H1 (cell line): ENCODE measurements around the gene LIPC. TPM values are rescaled to one million over a fixed set of nuclear protein-coding genes. Genes with fewer than 3 reads are reported as not detected.

Experiments
- CTCF ChIA-PET: fragments of 300-600 bp; sonication (Branson Sonifier 250); formaldehyde crosslinking; loops from one replicate; lab custom pipeline; 2021; ENCODE audit not compliant: partially characterized antibody; lab: Charles Lee
- POLR2A ChIA-PET: fragments of 300-600 bp; sonication (Branson Sonifier 250); formaldehyde crosslinking; loops from one replicate; lab custom pipeline; 2021; ENCODE audit warnings: inconsistent platforms; ENCODE audit not compliant: partially characterized antibody; lab: Charles Lee
- DNase-seq, 2 experiments: peaks; one replicate each; pipeline versions ENCODE4 v3.0.0 to v3.0.0-alpha.2; 2010 to 2022; ENCODE audit warnings: low spot score in 2 of 2, low read depth in 1 of 2, mixed read lengths in 1 of 2
- FAIRE-seq: peaks from 2 replicates; lab custom pipeline; 2011; peaks lifted over from hg19 to GRCh38; lab: Jason Lieb, UNC
- H2AFZ ChIP-seq: 2 replicates; pipeline ENCODE4 v1.8.1; 2012; ENCODE audit warnings: low read length, inconsistent platforms
- H2AK5ac ChIP-seq: 2 replicates; pipeline ENCODE4 v1.6.1; 2013; ENCODE audit warnings: low read depth, low read length
- H2BK120ac ChIP-seq: replicated peaks from 2 replicates; pipeline ENCODE3; 2013; ENCODE audit warnings: low read depth, low read length, inconsistent platforms
- H2BK12ac ChIP-seq: 2 replicates; pipeline ENCODE4 v1.6.1; 2013; ENCODE audit warnings: low read depth, low read length
- H2BK15ac ChIP-seq: 2 replicates; pipeline ENCODE4 v1.6.1; 2013; ENCODE audit warnings: low read length
- H2BK20ac ChIP-seq: 2 replicates; pipeline ENCODE4 v1.6.1; 2013; ENCODE audit warnings: low read length
- H2BK5ac ChIP-seq: 2 replicates; pipeline ENCODE4 v1.6.1; 2013; ENCODE audit warnings: low read depth, low read length
- H3K14ac ChIP-seq: 2 replicates; pipeline ENCODE4 v1.6.1; 2013; ENCODE audit warnings: inconsistent platforms; ENCODE audit not compliant: insufficient read length
- H3K18ac ChIP-seq: 2 replicates; pipeline ENCODE4 v1.6.1; 2013; ENCODE audit warnings: low read length; ENCODE audit errors: extremely low read depth
- H3K23ac ChIP-seq: 2 replicates; pipeline ENCODE4 v1.6.1; 2013; ENCODE audit warnings: inconsistent platforms; ENCODE audit not compliant: insufficient read length
- H3K23me2 ChIP-seq: 2 replicates; pipeline ENCODE4 v1.6.1; 2013; ENCODE audit warnings: low read depth, low read length
- H3K27ac ChIP-seq: 2 replicates; pipeline ENCODE4 v1.6.1; 2011; ENCODE audit warnings: low read depth, low read length, inconsistent platforms
- H3K27me3 ChIP-seq, 4 experiments: replicated peaks in 1 of 4; 1 replicate in 1 of 4; 2 replicates in 3 of 4; pipeline versions ENCODE4 v1.6.1 to v1.8.1; 2011 to 2013; ENCODE audit warnings: low read length in 3 of 4, mild to moderate bottlenecking in 3 of 4, inconsistent platforms in 2 of 4, mixed read lengths in 2 of 4, moderate library complexity in 1 of 4; ENCODE audit not compliant: control insufficient read depth in 3 of 4, insufficient read depth in 3 of 4; ENCODE audit errors: extremely low read depth in 1 of 4
- H3K36me3 ChIP-seq, 4 experiments: 2 replicates each; pipeline versions ENCODE4 v1.6.1 to v1.8.1; 2011 to 2013; ENCODE audit warnings: mild to moderate bottlenecking in 4 of 4, low read length in 3 of 4, moderate library complexity in 2 of 4, control low read depth in 1 of 4, inconsistent platforms in 1 of 4; ENCODE audit not compliant: insufficient read depth in 4 of 4, control insufficient read depth in 2 of 4
- H3K4ac ChIP-seq: replicated peaks from 2 replicates; pipeline ENCODE3; 2013; ENCODE audit warnings: low read length, low read depth, mixed read lengths, inconsistent platforms; ENCODE audit not compliant: insufficient read length
- H3K4me1 ChIP-seq, 4 experiments: replicated peaks in 1 of 4; 1 replicate in 1 of 4; 2 replicates in 3 of 4; pipeline versions ENCODE4 v1.6.1 to v1.8.1; 2011 to 2013; ENCODE audit warnings: low read length in 3 of 4, inconsistent platforms in 2 of 4, mixed read lengths in 1 of 4; ENCODE audit not compliant: insufficient read depth in 4 of 4, control insufficient read depth in 3 of 4
- H3K4me2 ChIP-seq, 2 experiments: 2 replicates each; pipeline versions ENCODE4 v1.6.1 to v1.8.1; 2011 to 2013; ENCODE audit warnings: low read depth in 2 of 2, low read length in 2 of 2, control low read depth in 1 of 2, inconsistent platforms in 1 of 2, mild to moderate bottlenecking in 1 of 2; ENCODE audit not compliant: insufficient read depth in 1 of 2
- H3K4me3 ChIP-seq, 4 experiments: fragments of 200-600, 300-600 bp in 1 of 4; sonication (generic), shearing (Covaris generic), sonication (Bioruptor Twin) in 1 of 4; 2 replicates each; pipeline versions ENCODE4 v1.5.1 to v1.8.1; 2011 to 2016; ENCODE audit warnings: low read length in 4 of 4, low read depth in 3 of 4, control low read depth in 2 of 4, inconsistent platforms in 2 of 4, mild to moderate bottlenecking in 2 of 4, mixed read lengths in 1 of 4, moderate library complexity in 1 of 4; ENCODE audit not compliant: insufficient read depth in 2 of 4; ENCODE audit errors: extremely low read depth in 1 of 4
- H3K56ac ChIP-seq: replicated peaks from 2 replicates; pipeline ENCODE3; 2013; ENCODE audit warnings: low read depth, mild to moderate bottlenecking, mixed read lengths, low read length, inconsistent platforms; ENCODE audit not compliant: insufficient read length
- H3K79me1 ChIP-seq: 2 replicates; pipeline ENCODE4 v1.6.1; 2013; ENCODE audit warnings: low read depth, low read length, control low read depth
- H3K79me2 ChIP-seq, 2 experiments: 2 replicates each; pipeline versions ENCODE4 v1.6.1 to v1.8.1; 2012 to 2013; ENCODE audit warnings: low read length in 2 of 2, mild to moderate bottlenecking in 2 of 2, inconsistent platforms in 1 of 2; ENCODE audit not compliant: insufficient read depth in 2 of 2, control insufficient read depth in 1 of 2
- H3K9ac ChIP-seq, 4 experiments: replicated peaks in 1 of 4; 1 replicate in 1 of 4; 2 replicates in 3 of 4; pipeline versions ENCODE4 v1.6.1 to v1.8.1; 2011 to 2013; ENCODE audit warnings: low read depth in 3 of 4, low read length in 3 of 4, control low read depth in 2 of 4, mild to moderate bottlenecking in 2 of 4, moderate library complexity in 2 of 4, inconsistent platforms in 1 of 4; ENCODE audit errors: extremely low read depth in 1 of 4
- H3K9me3 ChIP-seq, 2 experiments: 2 replicates each; pipeline versions ENCODE4 v1.6.1 to v1.8.1; 2012 to 2013; ENCODE audit warnings: mild to moderate bottlenecking in 2 of 2, moderate library complexity in 2 of 2, control low read depth in 1 of 2, inconsistent platforms in 1 of 2, low read depth in 1 of 2, low read length in 1 of 2, mixed read lengths in 1 of 2; ENCODE audit not compliant: insufficient read depth in 2 of 2
- H4K20me1 ChIP-seq, 2 experiments: replicated peaks in 1 of 2; 2 replicates each; pipeline versions ENCODE3 to v1.8.1; 2011 to 2013; ENCODE audit warnings: inconsistent platforms in 2 of 2, low read length in 2 of 2, mild to moderate bottlenecking in 1 of 2; ENCODE audit not compliant: insufficient read depth in 2 of 2, control insufficient read depth in 1 of 2
- H4K5ac ChIP-seq: 2 replicates; pipeline ENCODE4 v1.6.1; 2013; ENCODE audit warnings: low read length, low read depth, mixed read lengths, inconsistent platforms; ENCODE audit not compliant: insufficient read length
- H4K8ac ChIP-seq: 2 replicates; pipeline ENCODE4 v1.8.0; 2013; ENCODE audit warnings: mild to moderate bottlenecking, moderate library complexity, low read length, inconsistent platforms; ENCODE audit not compliant: insufficient read depth; ENCODE audit errors: extremely low read depth
- H4K91ac ChIP-seq: replicated peaks from 2 replicates; pipeline ENCODE3; 2013; ENCODE audit warnings: low read length, mixed read lengths, inconsistent platforms; ENCODE audit not compliant: insufficient read length
- BACH1 ChIP-seq: IDR thresholded peaks from 2 replicates; pipeline ENCODE4 v1.6.1; 2012; ENCODE audit warnings: low read length, improper control_type of control experiment
- CTBP2 ChIP-seq: IDR thresholded peaks from 2 replicates; pipeline ENCODE4 v1.7.0; 2011; ENCODE audit warnings: borderline replicate concordance, mild to moderate bottlenecking, moderate library complexity, mixed read lengths, low read length; ENCODE audit not compliant: insufficient read depth, insufficient read length
- JUND ChIP-seq: IDR thresholded peaks from 2 replicates; pipeline ENCODE4 v1.6.1; 2011; ENCODE audit warnings: mild to moderate bottlenecking, improper control_type of control experiment, low read length
- KDM1A ChIP-seq: fragments of 200-600, 300-600 bp; sonication (generic); IDR thresholded peaks from 2 replicates; pipeline ENCODE4 v1.7.1; 2016; ENCODE audit warnings: mild to moderate bottlenecking, low read length, borderline replicate concordance
- POU5F1 ChIP-seq: IDR thresholded peaks from 2 replicates; pipeline ENCODE4 v1.6.1; 2011; ENCODE audit warnings: low read depth, mild to moderate bottlenecking, low read length, moderate library complexity
- SIN3A ChIP-seq, 2 experiments: IDR thresholded peaks in 1 of 2; conservative IDR thresholded peaks in 1 of 2; 2 replicates each; pipeline ENCODE4 v1.6.1; 2011 to 2012; ENCODE audit warnings: low read length in 2 of 2, improper control_type of control experiment in 1 of 2, low read depth in 1 of 2, mild to moderate bottlenecking in 1 of 2
- SRF ChIP-seq: IDR thresholded peaks from 2 replicates; pipeline ENCODE4 v1.6.1; 2011; ENCODE audit warnings: mild to moderate bottlenecking, low read depth, low read length, moderate library complexity
- TAF1 ChIP-seq: IDR thresholded peaks from 2 replicates; pipeline ENCODE4 v1.6.1; 2011; ENCODE audit warnings: mild to moderate bottlenecking, low read depth, low read length
- WGBS, 2 experiments: shearing (Covaris generic) in 1 of 2; methylation state at CpG; one replicate each; pipeline versions ENCODE4 v1.1.6 to v1.1.7; 2013 to 2015; ENCODE audit warnings: low lambda C conversion rate in 2 of 2, mixed read lengths in 2 of 2, inconsistent platforms in 1 of 2, low coverage in 1 of 2, missing lambda C conversion rate in 1 of 2; ENCODE audit not compliant: insufficient replicate concordance in 2 of 2, insufficient coverage in 1 of 2, insufficient read length in 1 of 2; ENCODE audit errors: extremely low coverage in 1 of 2, missing lambda C conversion rate in 1 of 2; 5-methylcytosine and 5-hydroxymethylcytosine counted together
- polyA plus RNA-seq, 7 experiments: library from polyadenylated mRNA; depleted of rRNA in 3 of 7; stranded (reverse) in 5 of 7; unstranded in 2 of 7; fragments of >200 nt in 5 of 7; fragments of 200-250 nt in 2 of 7; gene quantifications; 1 replicate in 5 of 7; 2 replicates in 1 of 7; 4 replicates in 1 of 7; pipeline versions ENCODE4 v1.2.1 to v1.2.3, GENCODE V29; 2011 to 2013; ENCODE audit warnings: missing spikeins in 2 of 7, mixed read lengths in 2 of 7
- total RNA-seq: library from RNA; stranded (reverse); fragmentation: NEBNext Ultra II Directional; extraction: Animal tissue kit (Norgen Biotek cat#: 25700); gene quantifications from 2 replicates; pipeline ENCODE4 v1.2.1, GENCODE V29; 2021
- TF ChIP-seq, protein P1 (sequence below): IDR thresholded peaks from 2 replicates; pipeline ENCODE4 v1.6.1; 2012; ENCODE audit warnings: inconsistent platforms

LIPC gene
- total and polyA plus RNA-seq, 2 of the 8 experiments (the other 6 are each of a cell fraction or from before 2014, with no cell fraction given): not detected

GRCh38 chr15:58405865-58406264 lies 25.9 kb upstream of the LIPC start:
- Histone ChIP-seq H3K56ac (no peak overlapping the region), H4K5ac (no peak overlapping the region), H3K23me2 (no peaks in the 10 kb centered on the region), H3K4me1 (peaks cover 0 to 2% (median 0%) of the 10 kb centered on the region in 4 experiments; a peak in 1 of 7 replicates), H3K9ac (no peak overlapping the region), H3K23ac (no peak overlapping the region), H2AFZ (no peak overlapping the region), H2BK120ac (no peak overlapping the region), H3K27ac (no peak overlapping the region), H4K20me1 (no peaks in the 10 kb centered on the region), H2BK5ac (no peak overlapping the region), H3K14ac (no peak overlapping the region), H4K91ac (no peak overlapping the region), H3K4ac (no peak overlapping the region), H2BK20ac (no peak overlapping the region), H3K9me3 (no peaks in the 10 kb centered on the region), H3K36me3 (no peaks in the 10 kb centered on the region; a peak in 1 of 8 replicates), H4K8ac (no peak overlapping the region), H3K79me2 (no peaks in the 10 kb centered on the region), H2AK5ac (no peak overlapping the region), H3K79me1 (no peaks in the 10 kb centered on the region), H2BK15ac (no peak overlapping the region), H3K18ac (no peak overlapping the region), H3K4me3 (no peak overlapping the region), H2BK12ac (no peak overlapping the region), H3K27me3 (no peaks in the 10 kb centered on the region), H3K4me2 (no peak overlapping the region)
- ChIA-PET POLR2A (no interaction called here), CTCF (interaction anchor here (0.6 to 1.4 kb wide), 3 partner anchors 10 to 65 kb away, joined by 3 to 4 read pairs (median 3); no protein-coding TSS in a partner anchor)
- FAIRE-seq (no peak), DNase-seq (no peak)
- 86% methylated on average over 3 of the region's 3 CpGs; no CpG with 5 or more reads in 1 of the 2 experiments for WGBS, 2 experiments
- TF ChIP-seq, protein P1, sequence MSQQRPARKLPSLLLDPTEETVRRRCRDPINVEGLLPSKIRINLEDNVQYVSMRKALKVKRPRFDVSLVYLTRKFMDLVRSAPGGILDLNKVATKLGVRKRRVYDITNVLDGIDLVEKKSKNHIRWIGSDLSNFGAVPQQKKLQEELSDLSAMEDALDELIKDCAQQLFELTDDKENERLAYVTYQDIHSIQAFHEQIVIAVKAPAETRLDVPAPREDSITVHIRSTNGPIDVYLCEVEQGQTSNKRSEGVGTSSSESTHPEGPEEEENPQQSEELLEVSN: no peak
- TF ChIP-seq JUND: no peak
- TF ChIP-seq SRF: no peak
- no peak for TF ChIP-seq BACH1
- no peak for TF ChIP-seq TAF1
- no peak for TF ChIP-seq POU5F1
- no peak for TF ChIP-seq SIN3A (conservative IDR thresholded peaks at IDR 0.05 in 1 of 2, IDR thresholded peaks at IDR 0.05 in 1 of 2; ENCODE audit: low read depth in 1 of 2, low read length in 2 of 2)
- no peak for TF ChIP-seq KDM1A
- TF ChIP-seq CTBP2: no peak
